Mammary epithelial cell (primary cell): Measurements from ENCODE around the gene LDLRAD4.

ENCODE experiments used
- CTCF ChIP-seq, 2 donors: IDR thresholded peaks in 1 of 2; conservative IDR thresholded peaks in 1 of 2; 2 replicates each; pipeline ENCODE4 v1.5.1; 2011 to 2012; ENCODE audit warnings: inconsistent platforms in 2 of 2, low read length in 2 of 2, mild to moderate bottlenecking in 2 of 2, control low read depth in 1 of 2, low read depth in 1 of 2; ENCODE audit not compliant: insufficient read depth in 1 of 2; ENCODE audit errors: extremely low read depth in 1 of 2
- EZH2 ChIP-seq: IDR thresholded peaks from 2 replicates; pipeline ENCODE4 v1.6.1; 2012; ENCODE audit warnings: low read length, inconsistent platforms, borderline replicate concordance

GRCh38 chr18:13225261-13225660, 6.7 kb downstream of the LDLRAD4 start:
- TF ChIP-seq CTCF (conservative IDR thresholded peaks at IDR 0.05 in 1 of 2, IDR thresholded peaks at IDR 0.05 in 1 of 2; ENCODE audit: extremely low read depth in 1 of 2, insufficient read depth in 1 of 2, low read depth in 1 of 2, low read length in 2 of 2) (no peak), EZH2 (no peak)
